ENCODE data around the gene PDE9A.

DNA sequence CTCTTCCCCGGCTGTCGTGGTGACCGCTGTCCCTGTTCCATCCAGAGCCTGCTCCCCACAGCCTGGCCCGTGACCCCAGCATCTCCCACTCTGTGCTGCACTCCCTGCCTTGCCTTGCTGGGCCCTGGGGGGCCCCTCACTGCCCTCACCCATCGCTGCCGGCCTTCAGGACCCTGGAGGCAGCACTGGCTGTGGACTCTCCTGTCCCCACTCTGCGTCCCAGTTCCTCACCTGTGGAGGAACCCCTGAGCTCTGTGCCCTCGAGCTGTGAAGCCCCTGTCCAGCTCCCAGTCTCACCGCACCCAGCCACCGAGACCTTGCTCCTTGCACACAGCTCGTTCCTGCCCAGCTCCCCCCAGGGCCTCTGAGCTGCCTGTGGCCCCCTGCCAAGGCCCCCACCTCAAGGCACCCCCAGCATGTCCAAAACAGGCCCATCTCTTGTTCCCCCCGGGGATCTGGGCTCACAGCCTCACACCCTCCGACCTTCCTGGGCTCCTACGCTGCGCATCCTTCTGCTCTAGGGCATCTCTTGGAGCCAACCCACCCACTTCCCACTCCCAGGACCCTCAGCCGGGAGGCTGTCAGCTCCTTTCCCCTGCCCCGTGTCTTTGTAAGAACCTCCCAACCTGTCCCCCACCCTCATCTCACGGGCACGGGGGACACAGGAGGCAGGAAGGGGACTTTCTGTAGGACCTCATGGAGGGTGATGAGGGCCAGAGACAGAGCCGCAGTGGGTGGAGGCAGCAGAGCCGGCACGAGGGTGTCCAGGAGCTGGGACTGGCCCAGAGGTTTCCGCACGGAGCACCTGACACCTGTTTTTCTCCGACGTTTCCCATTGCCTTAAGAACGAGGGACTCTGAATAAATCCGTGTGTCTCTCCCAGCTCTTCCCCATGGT, 116.6 kb downstream of the PDE9A start:
- TF ChIP-seq CTCF (IDR thresholded peaks at IDR 0.05): no peak
- no peak for TF ChIP-seq POLR2A (IDR thresholded peaks at IDR 0.05)
- TF ChIP-seq EP300 (IDR thresholded peaks at IDR 0.05): no peak
